NCI-H82 treated with DMSO at 0.1 percent for 48 hours (cell line): ENCODE results near the gene RILPL2.
"Not testable (repeated sequence)": the region's sequence is repeated elsewhere in the genome, so short reads cannot be mapped to it uniquely, and the experiment has no call there.

Source experiments
- DNase-seq: peaks from one replicate; lab custom pipeline; 2025; ENCODE audit not compliant: unreplicated experiment; lab: John Stamatoyannopoulos, UW

The RILPL2 gene

GRCh38 chr12:123450636-123451035, 14.2 kb upstream of the RILPL2 start:
- DNase-seq: no peak

GRCh38 chr12:123449856-123450255, 13.4 kb upstream of the RILPL2 start:
- DNase-seq: no peak

- no peak for DNase-seq
Observed at GRCh38 chr12:123449249-123449733, 12.8 kb upstream of the RILPL2 start.

- DNase-seq: no peak
Observed at GRCh38 chr12:123446333-123446713, 9.8 kb upstream of the RILPL2 start.

GRCh38 chr12:123445388-123446332, 9.2 kb upstream of the RILPL2 start:
- no peak for DNase-seq

GRCh38 chr12:123444092-123445026, 7.9 kb upstream of the RILPL2 start:
- DNase-seq: no peak

GRCh38 chr12:123442774-123443173, 6.3 kb upstream of the RILPL2 start:
- DNase-seq: no peak

- DNase-seq: no peak
Observed at GRCh38 chr12:123441523-123442164, 5.2 kb upstream of the RILPL2 start.

- no peak for DNase-seq
Observed at GRCh38 chr12:123435636-123436016, 858 bp downstream of the RILPL2 start.

- DNase-seq: no peak
Observed at GRCh38 chr12:123433615-123434014, 2.9 kb downstream of the RILPL2 start.

- not testable (repeated sequence) for DNase-seq
Observed at GRCh38 chr12:123431951-123432817, 4.3 kb downstream of the RILPL2 start.

- DNase-seq: not testable (repeated sequence)
Observed at GRCh38 chr12:123429101-123429500, 7.4 kb downstream of the RILPL2 start.

- no peak for DNase-seq
Observed at GRCh38 chr12:123428591-123428990, 7.9 kb downstream of the RILPL2 start.

GRCh38 chr12:123427036-123427769, 9.3 kb downstream of the RILPL2 start:
- no peak for DNase-seq

- DNase-seq: no peak
Observed at GRCh38 chr12:123421314-123421713, 15.2 kb downstream of the RILPL2 start.

- no peak for DNase-seq
Observed at GRCh38 chr12:123410041-123410412, 26.5 kb downstream of the RILPL2 start.

- not testable (repeated sequence) for DNase-seq
Observed at GRCh38 chr12:123409284-123410040, 27.0 kb downstream of the RILPL2 start.

- not testable (repeated sequence) for DNase-seq
Observed at GRCh38 chr12:123408619-123409018, 27.9 kb downstream of the RILPL2 start.

GRCh38 chr12:123407934-123408333, 28.6 kb downstream of the RILPL2 start:
- not testable (repeated sequence) for DNase-seq
